WTC11 (cell line): ENCODE data around the gene CR2. TPM values are rescaled to one million over a fixed set of nuclear protein-coding genes. Genes with fewer than 3 reads are reported as not detected.

Experiments used
- ATAC-seq: fragments of 200-7000 bp; cut with Tn5 transposase; 2 replicates; pipeline ENCODE4 v1.10.0; 2021; ENCODE audit warnings: mild to moderate bottlenecking, moderate library complexity
- CTCF ChIA-PET: fragments of 300-600 bp; sonication (Branson Sonifier 250); formaldehyde crosslinking; loops from one replicate; lab custom pipeline; 2021; ENCODE audit warnings: antibody characterized with exemption; lab: Charles Lee
- POLR2A ChIA-PET: fragments of 350-600 bp; sonication (Branson Sonifier 250); formaldehyde crosslinking; loops from one replicate; lab custom pipeline; 2021; ENCODE audit warnings: antibody characterized with exemption; lab: Charles Lee
- DNase-seq: peaks from one replicate; pipeline ENCODE4 v3.0.0; 2021; ENCODE audit warnings: low spot score
- H3K27ac Mint-ChIP-seq: 2 replicates; pipeline ENCODE4 v1.8.0; 2021; ENCODE audit warnings: mixed read lengths
- H3K27me3 Mint-ChIP-seq: 2 replicates; pipeline ENCODE4 v1.8.0; 2021; ENCODE audit warnings: low read depth, mild to moderate bottlenecking, moderate library complexity, mixed read lengths
- H3K36me3 Mint-ChIP-seq: 2 replicates; pipeline ENCODE4 v1.8.0; 2021; ENCODE audit warnings: mixed read lengths
- H3K4me1 Mint-ChIP-seq: 2 replicates; pipeline ENCODE4 v1.8.0; 2022; ENCODE audit warnings: mixed read lengths
- H3K4me3 Mint-ChIP-seq: 2 replicates; pipeline ENCODE4 v1.8.0; 2021; ENCODE audit warnings: mild to moderate bottlenecking, moderate library complexity, mixed read lengths
- H3K9me3 Mint-ChIP-seq: 2 replicates; pipeline ENCODE4 v1.8.0; 2021; ENCODE audit warnings: mixed read lengths
- AFF4 ChIP-seq: sonication (generic); formaldehyde crosslinking; IDR thresholded peaks from 2 replicates; pipeline ENCODE4 v1.8.1; 2023; ENCODE audit warnings: mild to moderate bottlenecking, missing genetic modification reagents, borderline replicate concordance
- ATF1 ChIP-seq: sonication (generic); formaldehyde crosslinking; IDR thresholded peaks from 2 replicates; pipeline ENCODE4 v1.8.1; 2023; ENCODE audit warnings: mild to moderate bottlenecking, moderate library complexity, missing genetic modification reagents
- CDX4 ChIP-seq: fragments of 250-450 bp; sonication (Bioruptor Pico); IDR thresholded peaks from 2 replicates; pipeline ENCODE4 v1.9.0; 2021; ENCODE audit warnings: moderate library complexity, mild to moderate bottlenecking, inconsistent platforms, borderline replicate concordance
- CREB1 ChIP-seq: sonication (generic); formaldehyde crosslinking; IDR thresholded peaks from 2 replicates; pipeline ENCODE4 v1.8.0; 2023; ENCODE audit warnings: mild to moderate bottlenecking, missing genetic modification reagents
- CREM ChIP-seq: sonication (generic); formaldehyde crosslinking; IDR thresholded peaks from 2 replicates; pipeline ENCODE4 v1.8.1; 2022; ENCODE audit warnings: mild to moderate bottlenecking, missing genetic modification reagents, moderate library complexity
- CTCF ChIP-seq: fragments of 200-600 bp; IDR thresholded peaks from 2 replicates; pipeline ENCODE4 v1.8.0; 2022; ENCODE audit warnings: antibody characterized with exemption
- GABPB1 ChIP-seq: sonication (generic); formaldehyde crosslinking; IDR thresholded peaks from 2 replicates; pipeline ENCODE4 v1.8.1; 2023; ENCODE audit warnings: mild to moderate bottlenecking, missing genetic modification reagents
- HMGXB4 ChIP-seq: sonication (generic); formaldehyde crosslinking; IDR thresholded peaks from 2 replicates; pipeline ENCODE4 v1.8.1; 2023; ENCODE audit warnings: mild to moderate bottlenecking, moderate library complexity, missing genetic modification reagents
- IRF1 ChIP-seq: sonication (generic); formaldehyde crosslinking; IDR thresholded peaks from 2 replicates; pipeline ENCODE4 v1.8.0; 2023; ENCODE audit warnings: missing genetic modification reagents
- JAZF1 ChIP-seq: fragments of 250-450 bp; sonication (Bioruptor Pico); IDR thresholded peaks from 2 replicates; pipeline ENCODE4 v1.9.0; 2021; ENCODE audit warnings: moderate library complexity, mild to moderate bottlenecking, inconsistent platforms
- KAT7 ChIP-seq: sonication (generic); formaldehyde crosslinking; IDR thresholded peaks from 2 replicates; pipeline ENCODE4 v1.8.1; 2023; ENCODE audit warnings: missing genetic modification reagents, mild to moderate bottlenecking, borderline replicate concordance
- PREB ChIP-seq: sonication (generic); formaldehyde crosslinking; IDR thresholded peaks from 2 replicates; pipeline ENCODE4 v1.8.1; 2022; ENCODE audit warnings: mild to moderate bottlenecking, missing genetic modification reagents, moderate library complexity, borderline replicate concordance
- SOX15 ChIP-seq: fragments of 250-450 bp; sonication (Bioruptor Pico); IDR thresholded peaks from 2 replicates; pipeline ENCODE4 v1.9.0; 2021; ENCODE audit warnings: mild to moderate bottlenecking
- STAT6 ChIP-seq: sonication (generic); formaldehyde crosslinking; conservative IDR thresholded peaks from 2 replicates; pipeline ENCODE4 v1.8.1; 2023; ENCODE audit warnings: mild to moderate bottlenecking, low read depth, missing genetic modification reagents, moderate library complexity
- TP53 ChIP-seq: sonication (generic); formaldehyde crosslinking; IDR thresholded peaks from 2 replicates; pipeline ENCODE4 v1.8.1; 2023; ENCODE audit warnings: mild to moderate bottlenecking, missing genetic modification reagents
- USF1 ChIP-seq: sonication (generic); formaldehyde crosslinking; IDR thresholded peaks from 2 replicates; pipeline ENCODE4 v1.8.0; 2022; ENCODE audit warnings: mild to moderate bottlenecking, missing genetic modification reagents
- ZNF423 ChIP-seq: fragments of 250-450 bp; sonication (Bioruptor Pico); IDR thresholded peaks from 2 replicates; pipeline ENCODE4 v2.1.2; 2022; ENCODE audit warnings: mild to moderate bottlenecking, moderate library complexity
- ZNF532 ChIP-seq: fragments of 250-450 bp; sonication (Bioruptor Pico); IDR thresholded peaks from 2 replicates; pipeline ENCODE4 v1.9.0; 2021; ENCODE audit warnings: mild to moderate bottlenecking, borderline replicate concordance
- total RNA-seq: library from RNA; stranded (reverse); gene quantifications from 3 replicates; pipeline ENCODE4 v1.2.3, GENCODE V29; 2021

CR2 gene
- total RNA-seq, 1 experiment from 2014 or later: 3.8 TPM

GRCh38 chr1:207420109-207420508 is 34.0 kb upstream of the CR2 start (continued):
- no peak for TF ChIP-seq ZNF532 (CRISPR knock-in tag)
- no peak for TF ChIP-seq IRF1
- no peak for TF ChIP-seq ZNF423 (CRISPR knock-in tag)
- no peak for TF ChIP-seq CTCF
- no peak for TF ChIP-seq TP53 (CRISPR knock-in tag)
- TF ChIP-seq CREM: no peak
- TF ChIP-seq KAT7 (CRISPR knock-in tag): no peak
- no peak for TF ChIP-seq HMGXB4
- no peak for TF ChIP-seq JAZF1 (CRISPR knock-in tag)

- H3K4me1 Mint-ChIP-seq: peaks cover 16% of the 10 kb centered on the region
These were observed 33.0 kb upstream of the CR2 start for GRCh38 chr1:207421078-207421477.

More at GRCh38 chr1:207421078-207421477, 33.0 kb upstream of the CR2 start:
- H3K27me3 Mint-ChIP-seq: no peaks in the 10 kb centered on the region; the same call in 1 of the 2 replicates
- ChIA-PET CTCF (interaction anchor here (1.1 kb wide), 1 partner anchor 16 kb away, joined by 3 read pairs; no protein-coding TSS in a partner anchor), POLR2A (no interaction called here)
- no peak for ATAC-seq
- DNase-seq: no peak
- H3K27ac Mint-ChIP-seq: no peak overlapping the region
- peaks cover 4% of the 10 kb centered on the region for H3K9me3 Mint-ChIP-seq
- no peaks in the 10 kb centered on the region for H3K36me3 Mint-ChIP-seq
- no peak for TF ChIP-seq ATF1 (CRISPR knock-in tag)
- TF ChIP-seq CREB1 (CRISPR knock-in tag): no peak
- no peak for TF ChIP-seq PREB (CRISPR knock-in tag)
- TF ChIP-seq AFF4: no peak
- no peak for TF ChIP-seq SOX15 (CRISPR knock-in tag)
- TF ChIP-seq GABPB1: no peak
- no peak for TF ChIP-seq CDX4 (CRISPR knock-in tag)
- TF ChIP-seq USF1 (CRISPR knock-in tag): no peak
- no peak for TF ChIP-seq STAT6
- H3K4me3 Mint-ChIP-seq: no peak overlapping the region
